ENCODE data around the gene RABAC1.

RABAC1 gene

DNA sequence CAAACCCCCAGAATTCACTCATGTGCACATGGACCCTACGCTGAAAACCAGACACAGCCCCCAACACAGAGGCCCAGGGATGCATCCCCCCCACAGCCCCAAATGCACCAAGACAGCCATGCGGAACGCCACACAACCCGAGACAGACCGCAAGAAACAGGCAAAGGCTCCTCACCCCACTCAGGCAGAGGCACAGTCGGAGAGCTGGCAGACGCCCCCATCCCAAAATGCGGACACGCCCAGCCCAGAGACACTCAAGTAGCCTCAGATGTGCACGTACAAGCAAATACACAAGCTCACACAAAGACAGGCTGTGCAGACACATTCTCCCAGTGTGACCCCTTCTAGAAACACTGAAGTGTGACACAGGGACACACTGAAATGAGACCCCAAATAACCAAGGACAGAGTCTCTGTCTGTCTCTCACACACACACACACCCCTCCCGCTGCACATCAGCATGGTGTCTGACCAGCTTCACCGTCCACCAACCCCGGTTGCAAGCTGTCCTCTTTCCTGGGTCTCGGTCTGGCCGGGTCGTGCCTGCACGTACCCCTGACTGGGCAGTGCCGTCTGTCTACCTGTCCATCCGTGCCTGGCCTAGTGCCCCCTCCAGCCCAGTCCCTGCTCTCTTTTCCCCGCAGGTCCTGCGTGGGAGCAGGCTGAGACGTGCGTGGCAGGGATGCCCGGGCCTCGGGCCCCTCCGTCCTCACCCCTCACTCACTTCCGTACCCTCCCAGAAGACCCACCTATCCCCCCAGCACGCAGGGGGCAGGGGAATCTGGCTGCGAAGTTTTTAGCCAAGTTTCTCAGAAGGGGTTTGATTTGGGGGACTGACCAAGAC is 47.0 kb downstream of the RABAC1 start:
- no peak for DNase-seq (ENCODE audit: low spot score)
- ChIA-PET CTCF (interaction anchor here (0.5 to 0.7 kb wide), 3 partner anchors 16 to 29 kb away, joined by 3 to 6 read pairs (median 3); partner anchors contain the start of gene ERFL), POLR2A (ENCODE audit: low non-redundant PET) (no interaction called here)
- TF ChIP-seq, protein P1, sequence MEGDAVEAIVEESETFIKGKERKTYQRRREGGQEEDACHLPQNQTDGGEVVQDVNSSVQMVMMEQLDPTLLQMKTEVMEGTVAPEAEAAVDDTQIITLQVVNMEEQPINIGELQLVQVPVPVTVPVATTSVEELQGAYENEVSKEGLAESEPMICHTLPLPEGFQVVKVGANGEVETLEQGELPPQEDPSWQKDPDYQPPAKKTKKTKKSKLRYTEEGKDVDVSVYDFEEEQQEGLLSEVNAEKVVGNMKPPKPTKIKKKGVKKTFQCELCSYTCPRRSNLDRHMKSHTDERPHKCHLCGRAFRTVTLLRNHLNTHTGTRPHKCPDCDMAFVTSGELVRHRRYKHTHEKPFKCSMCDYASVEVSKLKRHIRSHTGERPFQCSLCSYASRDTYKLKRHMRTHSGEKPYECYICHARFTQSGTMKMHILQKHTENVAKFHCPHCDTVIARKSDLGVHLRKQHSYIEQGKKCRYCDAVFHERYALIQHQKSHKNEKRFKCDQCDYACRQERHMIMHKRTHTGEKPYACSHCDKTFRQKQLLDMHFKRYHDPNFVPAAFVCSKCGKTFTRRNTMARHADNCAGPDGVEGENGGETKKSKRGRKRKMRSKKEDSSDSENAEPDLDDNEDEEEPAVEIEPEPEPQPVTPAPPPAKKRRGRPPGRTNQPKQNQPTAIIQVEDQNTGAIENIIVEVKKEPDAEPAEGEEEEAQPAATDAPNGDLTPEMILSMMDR (conservative IDR thresholded peaks at IDR 0.05; ENCODE audit: low read depth): no peak
- no peak overlapping the region for H3K27ac ChIP-seq

DNA sequence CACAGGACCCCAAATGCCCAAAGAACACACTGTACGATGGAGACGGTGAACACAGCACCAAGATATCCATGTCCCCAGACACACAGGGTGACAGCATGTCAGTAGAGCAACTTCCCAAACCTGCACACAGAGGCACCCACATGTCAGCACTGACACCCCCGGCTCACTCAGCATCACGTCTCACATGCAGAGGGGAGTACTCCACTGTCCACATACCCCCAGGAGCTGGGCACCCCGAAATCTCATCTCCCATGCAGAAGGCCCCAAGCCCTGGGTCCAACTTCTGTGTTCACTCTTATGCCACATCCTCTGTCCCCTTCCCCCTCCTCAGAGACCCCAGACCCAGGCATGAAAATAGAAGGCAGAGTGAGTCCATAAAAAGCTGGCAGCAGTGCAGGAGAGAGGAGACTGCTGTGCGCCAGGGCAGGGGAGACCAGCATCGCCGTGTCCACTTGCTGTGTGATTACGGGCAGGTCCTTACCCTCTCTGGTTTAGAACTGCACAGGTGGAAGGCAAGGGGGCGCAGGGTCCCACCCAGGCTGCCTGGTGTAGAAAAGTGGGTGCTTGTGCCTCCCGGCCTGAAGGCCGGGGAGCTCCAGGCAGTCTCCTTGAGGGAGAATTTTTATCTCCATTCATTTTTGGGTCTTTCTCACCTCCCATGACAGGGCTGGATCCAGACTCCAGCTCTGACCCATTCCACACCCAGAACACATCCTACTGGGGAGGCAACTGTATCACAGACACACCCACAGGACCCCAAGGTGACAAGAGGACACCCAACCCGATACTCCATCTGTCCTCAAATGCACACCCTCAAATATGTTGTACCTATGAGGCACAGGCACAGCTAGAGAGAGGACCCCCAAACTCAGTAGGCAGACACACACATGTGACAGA is 47.9 kb downstream of the RABAC1 start:
- TF ChIP-seq, protein P1 (conservative IDR thresholded peaks at IDR 0.05; ENCODE audit: low read depth): no peak
- no peak overlapping the region for H3K27ac ChIP-seq
- ChIA-PET CTCF (interaction anchor here (0.5 to 0.7 kb wide), 4 partner anchors 9 to 522 kb away, joined by 3 to 6 read pairs (median 3); partner anchors contain the start of gene ERFL), POLR2A (ENCODE audit: low non-redundant PET) (no interaction called here)
- no peak for DNase-seq (ENCODE audit: low spot score)

DNA sequence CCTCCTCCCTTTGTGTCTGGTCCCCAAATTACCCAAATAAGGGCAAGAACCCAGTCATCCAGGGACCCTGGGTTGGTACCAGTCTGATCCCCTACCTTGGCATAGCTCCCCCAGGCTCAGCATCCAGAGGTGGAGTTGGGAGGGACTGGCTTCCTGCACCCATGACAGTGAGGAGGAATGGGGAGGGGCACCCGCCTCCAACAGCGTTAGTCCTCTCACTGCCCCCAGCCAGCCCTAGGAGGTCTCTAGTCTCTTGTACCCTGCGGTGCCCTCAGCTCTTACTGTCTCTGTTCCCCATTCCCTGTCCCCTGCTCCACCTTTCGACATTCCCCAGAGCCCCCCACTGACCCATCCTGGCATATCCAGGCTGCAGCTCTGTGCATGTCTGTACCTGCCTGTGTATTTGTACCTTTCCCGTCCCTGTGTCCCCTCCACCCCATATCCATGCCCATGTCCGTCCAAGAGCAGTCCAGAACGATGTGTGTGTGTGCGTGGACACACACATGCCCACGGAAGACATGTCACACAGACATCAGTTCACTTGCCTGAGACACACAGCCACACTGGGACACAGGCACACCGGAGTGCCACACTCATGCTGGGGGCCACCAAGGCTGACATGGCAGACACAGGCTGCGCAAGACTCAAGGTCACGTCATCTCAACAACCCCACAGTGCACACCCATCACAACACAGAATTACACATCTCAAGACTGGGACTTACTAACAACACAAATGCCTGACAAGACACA is 48.7 kb downstream of the RABAC1 start:
- no peak overlapping the region for H3K27ac ChIP-seq
- DNase-seq (ENCODE audit: low spot score): no peak
- TF ChIP-seq, protein P1 (conservative IDR thresholded peaks at IDR 0.05; ENCODE audit: low read depth): no peak
- ChIA-PET POLR2A (ENCODE audit: low non-redundant PET) (no interaction called here), CTCF (interaction anchor here (0.5 kb wide), 1 partner anchor 112 kb away, joined by 4 read pairs; no protein-coding TSS in a partner anchor)

DNA sequence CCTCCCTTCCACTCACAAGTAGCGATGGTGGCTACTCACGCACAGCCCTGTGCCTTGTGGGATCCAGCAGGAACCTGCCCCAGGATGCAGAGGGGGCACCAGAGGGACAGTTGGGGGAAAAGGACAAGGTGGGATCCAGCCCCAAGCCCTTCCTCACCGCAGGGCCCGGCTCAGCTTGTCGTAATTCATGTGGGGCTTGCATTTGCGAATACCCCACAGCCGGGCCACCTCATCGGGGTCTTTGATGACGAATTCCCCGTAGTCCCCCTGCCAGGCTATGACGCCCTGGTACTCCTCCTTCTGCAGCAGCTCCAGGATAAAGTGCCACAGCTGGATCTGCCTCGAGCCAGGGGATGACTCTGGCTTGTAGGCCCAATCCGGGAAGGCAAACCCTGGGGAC is 49.4 kb downstream of the RABAC1 start:
- no peak overlapping the region for H3K27ac ChIP-seq
- DNase-seq (ENCODE audit: low spot score): no peak
- TF ChIP-seq, protein P1 (conservative IDR thresholded peaks at IDR 0.05; ENCODE audit: low read depth): no peak
- CTCF ChIA-PET: interaction anchor here (0.5 to 0.6 kb wide), 2 partner anchors 55 to 112 kb away, joined by 4 to 5 read pairs; no protein-coding TSS in a partner anchor
- POLR2A ChIA-PET (ENCODE audit: low non-redundant PET): no interaction called here

DNA sequence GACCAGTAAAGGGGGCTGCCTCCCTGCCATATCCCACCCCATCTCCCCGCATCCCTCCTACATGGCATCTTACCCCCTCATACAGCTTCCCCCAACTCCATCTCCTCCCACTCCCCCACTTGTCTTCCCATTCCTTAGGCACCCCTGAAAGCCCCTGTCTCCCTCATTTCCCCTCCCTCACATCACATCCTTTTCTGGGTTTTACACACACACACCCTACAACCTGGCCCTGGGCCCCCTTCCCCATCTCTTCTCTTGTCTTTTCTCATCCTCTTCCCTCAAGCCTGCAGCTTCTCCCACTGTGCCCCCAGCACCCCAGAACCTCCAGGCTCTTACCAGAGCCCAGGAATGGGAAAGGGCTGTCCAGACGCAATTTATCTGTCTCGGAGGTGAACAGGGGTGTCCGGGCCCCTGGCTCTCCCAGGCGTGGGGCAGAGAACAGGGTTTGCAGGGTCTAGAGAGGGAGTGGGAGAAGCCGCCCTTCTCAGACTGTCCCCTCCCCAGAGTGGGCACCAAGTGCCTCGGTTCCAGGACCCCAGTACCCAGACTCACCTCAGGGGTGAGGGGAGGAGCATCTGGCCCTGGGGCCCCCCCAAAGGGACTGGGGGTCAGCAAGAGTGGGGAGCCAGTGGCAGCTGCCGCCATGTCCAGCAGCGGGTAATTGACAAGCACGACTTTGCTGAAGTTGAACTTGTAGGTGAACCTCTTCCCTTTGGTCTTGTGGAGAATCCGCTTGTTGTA is 50.2 kb downstream of the RABAC1 start:
- CTCF ChIA-PET: interaction anchor here (0.6 kb wide), 2 partner anchors 55 to 173 kb away, joined by 3 to 5 read pairs; no protein-coding TSS in a partner anchor
- TF ChIP-seq, protein P1 (conservative IDR thresholded peaks at IDR 0.05; ENCODE audit: low read depth): no peak
- no peak overlapping the region for H3K27ac ChIP-seq
- POLR2A ChIA-PET (ENCODE audit: low non-redundant PET): no interaction called here
- DNase-seq (ENCODE audit: low spot score): no peak

Data from RWPE1 (cell line).